GM19043 (cell line): ENCODE measurements around the gene INPP5K.
"Not testable (repeated sequence)": the region's sequence is repeated elsewhere in the genome, so short reads cannot be mapped to it uniquely, and the experiment has no call there.

Experiments
- ATAC-seq: cut with Tn5 transposase; IDR thresholded peaks from one replicate; pipeline ENCODE4 v1.9.1; 2021; ENCODE audit warnings: low read depth; ENCODE audit not compliant: unreplicated experiment

The INPP5K gene

DNA sequence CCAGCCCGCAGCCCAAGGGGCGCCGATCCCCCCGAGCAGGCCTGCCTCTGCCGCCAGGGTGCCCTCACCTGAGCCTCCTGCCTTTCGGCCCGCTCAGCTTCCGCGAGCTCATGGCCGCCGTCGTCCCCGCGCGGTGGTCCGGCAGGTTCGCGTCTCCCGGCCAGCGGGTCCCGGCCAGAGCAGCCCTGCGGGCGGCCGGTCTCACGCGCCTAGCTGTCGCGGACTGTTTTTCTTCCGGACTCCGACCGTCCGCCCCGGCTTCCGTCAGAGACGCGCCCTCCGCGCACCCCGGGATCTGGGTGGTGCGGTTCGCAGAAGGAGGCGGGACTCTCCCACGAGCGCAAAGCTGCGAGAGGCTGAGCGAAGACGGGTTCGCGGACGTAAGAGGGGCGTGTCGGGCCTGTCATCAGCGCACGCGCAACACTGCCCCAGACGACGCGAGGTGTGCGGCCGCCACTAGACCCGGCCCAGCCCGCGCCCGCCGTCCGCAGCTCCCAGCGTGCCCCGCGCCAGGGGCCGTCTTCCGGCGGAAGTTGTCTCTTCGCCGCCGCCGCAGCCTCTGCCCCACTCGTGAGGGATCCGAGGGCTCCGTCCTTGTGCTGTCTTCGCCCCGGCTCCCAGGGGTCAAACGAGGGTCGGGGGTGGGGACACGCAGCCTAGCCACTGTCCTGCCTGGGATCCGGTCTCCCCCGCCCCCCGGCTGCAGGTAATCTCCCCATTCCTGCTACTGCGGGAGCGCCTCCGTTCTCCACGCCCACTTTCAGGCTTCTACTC, at the start of gene INPP5K:
Gene INPP5K (minus strand): TSS at position 225 of the 774 bp plus-strand sequence. CDS start 113 bp downstream, at position 112.
- ATAC-seq, result peak; percentile 87

DNA sequence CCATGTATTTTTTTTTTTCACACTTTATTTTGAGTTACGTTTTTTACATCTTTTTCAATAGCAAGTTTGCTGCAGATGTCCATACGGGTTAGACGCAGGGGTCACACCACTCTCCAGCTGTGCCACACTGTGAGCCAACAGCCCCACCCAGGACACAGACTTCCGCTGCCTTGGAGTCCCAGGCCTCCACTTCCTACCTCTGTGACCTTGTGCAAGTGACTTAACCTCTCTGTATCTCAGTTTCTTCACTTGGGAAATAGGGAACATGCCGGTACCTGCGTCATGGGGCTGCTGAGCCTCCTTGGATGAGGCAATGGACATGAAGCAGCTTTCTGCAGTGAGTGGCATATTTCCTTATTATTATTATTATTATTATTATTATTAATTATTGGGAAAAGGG, 49.5 kb upstream of the INPP5K start:
- ATAC-seq, result no peak

DNA sequence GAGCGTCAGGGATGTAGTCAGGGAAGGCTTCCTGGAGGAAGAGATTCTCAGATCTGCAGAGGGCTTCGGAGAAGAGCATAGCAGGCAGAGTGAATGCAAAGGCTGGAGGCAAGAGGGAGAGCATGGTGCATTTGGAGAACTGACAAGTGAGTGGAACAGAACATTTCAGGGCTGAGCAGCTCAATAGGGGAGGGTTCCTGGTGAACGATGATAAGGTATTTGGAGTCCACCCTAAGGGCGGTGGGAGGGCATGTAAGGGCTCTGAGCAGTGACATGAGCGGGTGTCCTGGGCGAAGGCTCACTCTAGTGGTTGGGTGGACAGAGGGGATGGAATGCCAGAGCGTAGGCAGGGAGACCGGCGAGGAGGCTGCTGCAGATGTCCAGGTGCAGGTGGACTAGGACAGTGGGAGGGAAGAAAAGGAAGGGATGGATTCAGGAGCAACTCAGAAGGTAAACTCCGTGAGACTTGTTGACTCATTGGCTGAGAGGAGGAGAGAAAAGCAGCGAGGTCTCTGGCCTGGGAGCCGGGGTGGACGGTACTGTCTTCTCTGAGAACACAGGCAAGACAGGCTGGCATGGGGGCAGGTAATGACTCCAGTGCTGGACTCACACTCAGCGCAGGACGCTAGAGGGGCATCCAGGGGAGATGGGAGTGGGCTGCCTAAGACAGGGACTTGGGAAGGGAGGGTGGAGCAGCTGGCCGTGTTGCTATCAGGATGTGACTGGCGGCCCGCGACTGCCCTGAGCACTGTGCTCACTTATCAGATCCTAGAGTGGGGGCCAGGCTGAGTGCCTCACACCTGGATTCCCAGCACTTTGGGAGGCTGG, 47.6 kb upstream of the INPP5K start:
- ATAC-seq, result no peak

DNA sequence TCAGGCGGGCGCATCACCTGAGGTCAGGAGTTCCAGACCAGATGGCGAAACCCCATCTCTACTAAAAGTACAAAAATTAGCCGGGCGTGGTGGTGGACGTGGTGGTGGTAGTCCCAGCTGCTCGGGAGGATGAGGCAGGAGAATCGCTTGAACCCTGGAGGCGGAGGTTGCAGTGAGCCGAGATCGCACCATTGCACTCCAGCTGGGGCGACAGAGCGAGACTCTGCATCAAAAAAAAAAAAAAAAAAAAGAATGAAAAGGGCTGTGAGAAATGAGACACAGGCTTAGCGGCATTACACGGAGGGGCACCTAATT, 47.0 kb upstream of the INPP5K start:
- not testable (repeated sequence) for ATAC-seq

DNA sequence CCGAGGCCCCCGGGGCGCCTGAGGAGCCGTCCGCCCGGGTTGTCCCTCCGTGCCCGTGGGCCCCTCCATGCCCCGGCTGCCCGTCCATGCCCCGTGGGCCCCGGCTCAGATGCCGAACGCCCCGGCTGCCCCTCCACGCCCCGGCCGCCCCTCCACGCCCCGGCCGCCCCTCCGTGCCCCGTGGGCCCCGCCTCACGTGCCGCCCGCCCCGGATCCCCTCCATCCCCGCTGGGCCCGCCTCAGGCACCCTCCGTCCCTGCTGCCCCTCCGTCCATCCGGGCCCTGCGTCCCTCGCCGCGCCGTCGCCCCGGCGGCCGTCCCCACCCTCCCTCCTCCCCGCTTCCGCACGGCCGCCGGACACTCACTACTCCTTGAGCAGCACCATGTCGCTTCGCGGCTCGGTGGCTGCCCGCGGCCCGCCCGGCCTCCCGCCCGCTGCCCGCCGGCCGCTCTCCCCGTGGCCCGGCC, 45.8 kb upstream of the INPP5K start:
- ATAC-seq, result peak; percentile 30

DNA sequence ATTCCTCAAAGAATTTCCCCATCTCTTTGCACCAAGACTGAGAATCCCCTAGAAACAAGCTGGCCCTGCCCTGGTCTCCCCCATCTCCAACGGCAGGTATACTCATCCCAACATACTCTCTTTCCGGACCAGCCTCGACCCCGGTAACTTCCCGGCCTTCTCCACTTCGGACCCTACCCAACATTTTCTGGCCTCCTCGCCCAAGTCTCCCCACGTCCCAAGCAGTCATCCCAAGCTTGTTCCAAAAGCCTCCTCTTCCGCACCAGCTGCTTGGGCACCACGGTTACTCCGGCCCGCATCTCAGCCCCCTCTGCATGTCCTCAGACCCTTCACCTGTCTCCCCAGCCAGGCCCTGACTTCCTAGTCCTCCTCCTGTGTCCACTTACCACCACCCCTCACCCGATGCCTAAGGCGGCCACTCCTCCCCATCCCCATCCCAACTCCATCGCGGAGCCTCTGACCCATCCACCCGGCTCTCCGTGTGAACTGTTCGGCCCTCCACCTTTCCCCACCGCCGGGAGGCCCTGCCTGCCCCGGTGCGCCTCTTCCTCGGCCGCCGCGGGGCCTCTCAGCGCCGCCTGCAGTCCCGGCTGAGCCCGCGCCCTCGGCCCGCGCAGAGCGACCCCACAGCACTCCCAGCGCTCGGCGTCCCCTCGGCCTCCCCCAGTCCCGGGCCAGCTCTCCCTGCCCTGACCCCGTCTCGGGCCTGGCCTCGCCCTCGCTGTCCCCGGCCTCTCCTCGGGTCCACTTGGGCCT, 45.2 kb upstream of the INPP5K start:
- no peak for ATAC-seq

DNA sequence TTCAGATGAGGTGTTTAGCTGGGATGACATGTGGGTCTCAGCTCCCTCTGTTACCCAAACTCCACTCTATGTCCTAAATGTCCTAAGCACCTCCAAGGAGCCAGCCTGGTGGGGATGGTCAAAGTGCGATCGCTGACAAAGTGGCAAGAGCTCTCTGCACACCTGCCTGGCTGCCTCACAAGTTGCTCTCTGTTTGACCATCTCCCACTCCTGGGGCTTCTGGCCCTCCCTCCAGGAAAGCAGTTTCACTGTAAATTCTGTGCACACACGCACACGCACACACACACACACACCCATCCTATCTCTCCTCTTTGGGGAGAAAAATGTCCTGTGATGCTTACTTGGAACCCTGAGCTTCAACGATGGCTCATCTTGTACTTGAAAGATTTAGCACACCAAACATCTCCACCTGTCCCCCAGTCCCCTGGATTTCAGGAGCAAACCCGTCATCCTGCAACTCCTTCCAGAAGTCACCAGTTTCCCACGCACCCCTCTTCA, 44.5 kb upstream of the INPP5K start:
- no peak for ATAC-seq

DNA sequence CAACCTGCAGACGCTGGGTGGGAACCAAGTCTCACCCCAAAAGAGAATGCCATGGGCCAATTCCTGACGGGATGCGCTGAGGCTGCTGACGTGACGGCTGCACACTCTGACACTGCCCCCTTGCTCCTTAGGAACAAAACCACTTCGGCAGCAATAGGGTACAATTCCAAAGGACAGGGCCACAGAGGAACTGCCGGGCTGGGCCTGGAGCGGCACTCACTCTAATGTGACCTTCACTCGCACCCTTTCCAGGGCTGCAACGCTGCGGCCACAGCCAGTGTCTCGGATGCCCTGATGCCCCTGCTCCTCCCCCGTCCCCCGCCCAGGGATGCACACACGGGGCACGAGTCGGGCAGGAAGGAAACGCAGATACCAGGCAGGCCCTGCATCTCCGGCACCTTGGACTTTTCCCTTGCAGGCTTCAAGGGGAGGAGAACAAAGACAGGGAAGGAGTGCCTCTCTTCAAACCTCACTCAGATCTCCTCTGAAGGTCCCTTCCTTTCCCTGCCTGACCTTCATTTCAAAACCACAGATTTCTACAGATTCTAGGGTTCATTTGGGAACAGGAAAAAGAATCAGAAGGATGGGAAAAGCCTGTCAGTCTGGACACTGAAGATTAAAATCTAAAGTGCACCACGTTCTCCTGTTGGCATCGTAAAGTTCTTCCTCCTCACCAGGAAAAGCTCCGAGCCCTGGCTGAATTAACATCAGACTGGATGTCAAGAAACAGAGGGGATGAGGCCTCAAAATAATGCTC, 43.9 kb upstream of the INPP5K start:
- ATAC-seq, result no peak

DNA sequence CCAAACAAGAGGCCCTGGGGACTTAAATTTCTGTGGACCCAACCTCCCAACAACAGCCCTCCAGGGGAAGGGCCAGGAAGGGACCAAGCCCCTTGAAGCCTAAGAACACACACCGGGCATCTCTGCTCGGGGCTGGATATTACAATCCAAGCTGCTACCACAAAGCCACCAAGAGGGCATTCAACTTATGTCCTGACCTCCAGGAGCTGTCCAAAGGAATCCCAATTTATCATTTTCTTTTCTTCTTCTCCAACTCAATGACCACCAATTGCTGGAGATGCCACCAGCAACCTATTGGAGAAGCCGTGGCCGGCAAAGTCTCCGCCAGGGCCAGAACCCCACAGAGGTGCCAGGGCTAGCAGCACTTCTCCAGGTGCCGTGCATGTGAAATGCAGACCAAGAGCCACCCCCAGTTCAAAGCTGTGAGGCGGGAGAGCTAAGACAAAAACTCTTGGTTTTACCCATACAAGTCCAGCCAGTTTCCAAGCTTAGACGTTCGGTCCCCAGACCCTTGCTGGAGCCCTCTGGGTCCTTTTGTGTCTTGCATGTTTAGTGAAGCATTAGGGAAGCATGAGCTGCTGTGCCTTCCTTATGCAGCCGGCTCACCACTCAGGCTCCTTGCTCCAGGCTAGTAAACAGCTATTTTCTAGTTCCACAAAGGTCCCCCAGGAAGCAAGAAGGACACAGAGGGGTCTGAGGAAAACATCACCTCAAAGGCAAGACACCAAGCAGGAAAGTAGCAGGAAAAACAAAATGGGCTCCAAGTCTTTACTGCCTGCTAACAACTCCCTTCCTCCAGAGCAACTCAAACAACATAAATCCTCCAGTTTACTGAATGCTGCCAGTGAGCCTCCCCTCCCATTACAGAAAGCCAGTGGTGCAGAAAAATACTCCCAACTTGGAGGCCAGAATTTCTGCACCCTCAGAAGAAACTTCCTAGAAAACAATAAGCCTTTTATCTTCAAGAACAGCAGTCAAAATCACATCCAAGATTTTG, 42.9 kb upstream of the INPP5K start:
- ATAC-seq, result no peak

DNA sequence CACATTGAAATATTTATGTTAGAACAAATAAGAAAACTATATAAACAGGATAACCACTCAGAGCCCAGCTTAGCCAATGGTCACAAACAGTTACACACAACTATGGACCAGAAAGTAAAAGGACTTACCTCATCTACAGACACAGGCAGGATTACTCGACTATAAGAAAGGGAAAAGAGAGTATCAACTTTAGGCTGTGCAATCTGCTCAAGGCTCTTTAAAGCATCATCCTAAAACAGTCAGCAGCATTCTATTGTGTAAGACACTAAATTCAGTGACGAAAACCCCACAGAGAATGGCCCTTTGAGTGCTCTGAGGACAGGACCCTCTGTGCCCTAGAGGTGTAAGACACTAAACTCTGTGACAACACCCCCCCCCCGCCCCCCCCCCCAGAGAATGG, 42.0 kb upstream of the INPP5K start:
- ATAC-seq, result no peak

DNA sequence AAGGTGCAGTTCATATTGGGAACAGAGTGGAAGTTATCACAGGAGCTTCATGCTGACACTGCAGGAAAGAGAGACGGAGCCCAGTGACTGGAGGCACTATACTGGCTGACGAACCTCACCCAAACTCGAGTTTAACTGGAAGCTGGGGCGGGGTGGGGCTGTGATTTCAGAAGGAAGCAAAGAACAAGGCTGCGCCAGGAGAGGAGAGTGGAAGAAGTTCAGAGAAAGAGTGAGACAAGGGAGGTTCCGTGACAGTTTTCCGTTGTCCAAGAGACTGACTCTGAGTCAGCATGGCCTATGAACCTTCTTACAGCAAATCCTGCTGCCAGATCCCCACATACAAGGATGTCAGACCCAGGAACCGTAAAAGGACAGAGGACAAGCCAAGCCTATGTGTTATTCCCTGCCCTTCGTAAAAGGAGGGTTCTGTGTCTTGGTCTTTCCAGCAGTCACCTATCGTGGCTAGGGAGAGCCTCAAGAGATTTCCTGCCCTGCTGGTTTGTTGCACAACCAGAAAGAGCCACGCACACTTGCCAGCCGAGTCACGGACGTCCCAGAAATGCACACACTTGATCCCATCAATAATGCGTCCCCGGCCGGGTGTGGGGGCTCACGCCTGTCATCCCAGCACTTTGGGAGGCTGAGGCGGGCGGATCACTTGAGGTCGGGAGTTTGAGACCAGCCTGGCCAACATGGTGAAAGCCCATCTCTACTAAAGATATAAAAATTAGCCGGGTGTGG, 41.1 kb upstream of the INPP5K start:
- ATAC-seq, result no peak

DNA sequence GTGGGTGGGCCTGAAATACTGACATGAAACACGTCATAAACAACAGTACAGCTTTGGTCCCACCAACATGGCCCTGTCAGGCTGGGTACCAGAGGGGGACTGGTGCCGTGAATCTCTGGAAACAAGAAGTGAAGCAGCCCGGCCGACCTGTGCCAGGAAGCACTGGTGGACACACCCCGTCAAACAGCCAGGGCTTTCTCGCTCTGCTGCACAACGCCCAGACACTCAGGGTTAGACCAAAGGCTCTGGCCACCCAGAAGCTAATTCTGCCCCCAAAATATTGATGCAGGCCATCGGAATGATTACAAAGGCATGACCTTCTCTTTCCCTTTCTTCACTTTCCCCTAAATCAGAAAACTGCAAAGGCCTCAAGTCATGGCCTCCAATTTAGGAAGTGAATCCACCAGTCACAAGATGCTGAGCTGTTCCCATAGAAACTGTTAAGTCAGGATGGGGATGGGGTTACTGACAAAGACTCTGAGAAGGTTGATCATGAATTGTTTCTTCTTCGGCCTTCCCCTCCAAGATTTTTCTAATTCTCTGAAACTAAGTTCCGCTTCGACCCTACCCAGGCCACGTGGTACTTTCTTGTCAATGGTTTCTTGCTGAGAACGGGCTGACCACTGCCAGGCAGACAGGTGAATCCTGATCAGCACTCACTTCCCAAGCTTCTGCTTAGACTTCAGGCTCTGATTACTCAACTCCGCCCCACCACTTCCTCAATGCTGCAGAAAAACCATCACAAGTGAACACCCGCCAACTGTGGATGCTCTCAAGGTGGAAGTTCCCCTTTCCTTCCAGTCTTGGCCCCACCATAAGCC, 39.4 kb upstream of the INPP5K start:
- ATAC-seq, result no peak

DNA sequence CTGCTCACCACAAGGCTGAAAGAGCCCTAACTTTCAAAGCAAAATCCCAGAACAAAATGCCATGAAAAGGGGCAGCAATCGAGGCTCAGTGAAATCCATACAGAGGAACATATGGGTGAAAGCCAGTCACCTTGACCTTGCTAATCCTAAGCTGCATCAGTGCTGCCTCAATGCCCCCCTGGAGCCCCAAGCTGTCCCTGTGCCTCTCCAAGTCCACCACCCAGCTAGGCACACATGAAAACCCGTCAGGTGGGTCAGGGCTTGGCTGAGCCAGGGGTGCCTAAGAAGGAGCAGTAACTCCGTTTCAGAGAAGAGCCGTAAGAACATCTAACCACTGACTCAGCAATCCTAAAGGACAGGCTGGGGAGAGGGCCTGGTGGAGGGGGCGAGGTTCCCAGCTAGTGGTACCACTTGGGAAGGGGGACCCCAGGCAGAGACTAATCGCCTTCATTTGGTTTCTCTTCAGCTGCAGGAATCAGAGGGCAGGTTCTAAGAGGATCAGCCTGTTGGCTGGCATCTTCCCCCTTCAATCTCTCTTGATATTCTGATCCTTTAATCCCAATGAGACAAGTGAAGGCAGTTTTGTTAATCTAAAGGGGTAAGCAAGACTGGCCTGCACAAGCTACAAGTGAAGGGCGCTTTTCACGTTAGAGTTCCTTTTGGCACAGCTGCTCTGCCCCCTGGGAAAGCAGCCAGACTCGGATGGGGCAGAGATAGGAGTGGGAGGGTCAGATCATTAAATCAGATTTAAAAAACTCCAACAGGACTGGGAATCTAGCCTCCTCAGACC, 38.5 kb upstream of the INPP5K start:
- no peak for ATAC-seq

DNA sequence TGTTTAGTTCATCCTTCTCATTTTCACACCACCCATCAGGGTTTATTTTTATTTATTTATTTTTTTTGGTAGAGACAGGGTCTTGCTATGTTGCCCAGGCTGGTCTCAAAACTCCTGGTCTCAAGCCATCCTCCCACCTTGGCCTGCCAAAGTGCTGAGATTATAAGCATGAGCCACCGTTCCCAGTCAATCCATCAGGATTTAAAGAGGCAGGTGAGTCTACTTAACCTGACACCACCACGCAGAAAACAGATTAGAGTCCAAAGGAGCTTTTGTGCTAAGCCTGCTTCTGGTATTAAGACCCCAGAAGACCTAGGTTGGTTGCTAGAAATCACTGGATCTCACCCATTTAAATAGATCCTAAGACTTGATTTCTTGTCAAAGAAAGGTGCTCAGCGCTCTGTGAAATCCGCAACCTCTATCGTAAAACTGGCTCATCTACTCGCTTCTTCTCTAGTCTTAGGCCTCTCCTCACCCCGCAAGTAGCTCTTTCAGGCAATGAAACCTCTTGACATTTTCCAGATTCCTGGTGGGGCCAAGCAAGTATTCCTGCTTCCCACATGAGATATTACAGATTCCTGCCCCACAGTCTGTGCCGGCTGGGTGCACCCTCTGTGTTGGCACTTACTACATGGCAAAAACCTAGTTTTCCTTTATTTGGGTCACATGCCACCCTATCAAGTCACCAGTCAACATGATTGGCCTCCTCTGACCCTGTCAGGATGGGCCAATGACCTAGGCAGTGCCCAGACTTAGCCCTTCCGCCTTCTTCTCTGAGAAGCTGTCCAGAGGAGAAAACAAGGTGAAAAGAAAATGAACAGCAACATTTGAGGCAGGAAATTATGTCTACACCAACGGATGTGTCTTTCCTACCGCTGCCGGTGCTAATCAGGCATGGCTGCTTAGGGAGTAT, 37.2 kb upstream of the INPP5K start:
- no peak for ATAC-seq

DNA sequence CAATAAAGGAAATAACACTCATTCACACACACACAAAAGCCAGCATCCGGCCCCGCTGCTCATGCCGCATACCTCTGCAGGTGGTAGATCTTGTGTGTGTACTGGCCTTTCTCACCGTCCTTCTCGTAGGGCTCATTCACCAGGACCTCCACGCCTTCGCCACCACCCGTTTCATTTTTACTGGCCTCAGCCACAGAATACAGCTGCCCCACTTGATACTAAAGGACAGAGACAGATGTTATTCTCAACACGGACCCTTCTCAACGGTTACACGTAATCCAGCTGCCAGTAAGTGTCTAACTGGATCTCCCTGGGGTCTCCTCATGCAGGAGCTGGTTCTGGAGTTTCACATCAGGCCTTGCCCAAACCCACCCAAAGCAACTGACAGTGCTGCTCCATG, 36.5 kb upstream of the INPP5K start:
- no peak for ATAC-seq

DNA sequence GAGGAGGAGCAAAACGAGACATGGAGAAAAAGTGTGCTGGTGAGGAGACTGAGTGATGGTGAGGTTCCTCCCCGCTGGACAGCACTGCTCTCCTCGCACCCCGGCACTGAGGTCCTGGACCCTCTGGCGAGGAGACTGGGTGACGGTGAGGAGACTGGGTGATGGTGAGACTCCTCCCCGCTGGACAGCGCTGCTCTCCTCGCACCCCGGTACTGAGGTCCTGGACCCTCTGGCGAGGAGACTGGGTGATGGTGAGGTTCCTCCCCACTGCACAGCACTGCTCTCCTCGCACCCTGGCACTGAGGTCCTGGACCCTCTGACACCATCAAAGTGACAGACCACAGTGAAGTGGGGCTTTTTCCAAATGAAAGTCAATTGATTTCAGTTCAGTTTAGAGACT, 35.3 kb upstream of the INPP5K start:
- no peak for ATAC-seq
